Loucy (cell line): ENCODE measurements around the gene DRAXIN.

Experiments
- H2AFZ ChIP-seq: fragments of 200-600 bp; sonication (generic); 2 replicates; pipeline ENCODE4 v1.6.0; 2016; ENCODE audit warnings: antibody characterized with exemption, mild to moderate bottlenecking, low read length, moderate library complexity
- H3F3A ChIP-seq: fragments of 200-600 bp; 2 replicates; pipeline ENCODE4 v1.6.0; 2016; ENCODE audit warnings: antibody characterized with exemption, low read depth, mild to moderate bottlenecking
- H3K27me3 ChIP-seq: fragments of 200-600 bp; sonication (generic); 2 replicates; pipeline ENCODE4 v1.6.1; 2014; ENCODE audit warnings: low read length, mild to moderate bottlenecking; ENCODE audit not compliant: insufficient read depth, poor library complexity, severe bottlenecking
- H3K36me3 ChIP-seq: fragments of 200-600 bp; sonication (generic); 2 replicates; pipeline ENCODE4 v1.6.1; 2016; ENCODE audit warnings: low read length; ENCODE audit not compliant: insufficient read depth
- H3K4me1 ChIP-seq: fragments of 200-600 bp; sonication (generic); 2 replicates; pipeline ENCODE4 v1.5.1; 2014; ENCODE audit warnings: low read length, mild to moderate bottlenecking; ENCODE audit not compliant: insufficient read depth, poor library complexity, severe bottlenecking
- H3K4me2 ChIP-seq: fragments of 200-600 bp; sonication (generic); 2 replicates; pipeline ENCODE4 v1.6.0; 2014; ENCODE audit warnings: antibody characterized with exemption, low read length, low read depth, mild to moderate bottlenecking; ENCODE audit not compliant: poor library complexity, severe bottlenecking
- H3K4me3 ChIP-seq: fragments of 200-600 bp; sonication (generic); 2 replicates; pipeline ENCODE4 v1.5.1; 2014; ENCODE audit warnings: low read length, mild to moderate bottlenecking, mixed read lengths; ENCODE audit not compliant: poor library complexity, severe bottlenecking
- H3K79me2 ChIP-seq: fragments of 200-600 bp; sonication (generic); 2 replicates; pipeline ENCODE4 v1.6.1; 2014; ENCODE audit warnings: low read length; ENCODE audit not compliant: insufficient read depth
- H3K9ac ChIP-seq: fragments of 200-600 bp; sonication (generic); 2 replicates; pipeline ENCODE4 v1.6.0; 2014; ENCODE audit warnings: mild to moderate bottlenecking, low read depth, low read length, moderate library complexity; ENCODE audit not compliant: poor library complexity, severe bottlenecking
- H3K9me2 ChIP-seq: fragments of 200-600 bp; sonication (generic); replicated peaks from 2 replicates; pipeline ENCODE4 v1.6.1; 2016; ENCODE audit warnings: low read depth, low read length, mixed read lengths
- H3K9me3 ChIP-seq: fragments of 200-600 bp; sonication (generic); 2 replicates; pipeline ENCODE4 v1.6.1; 2014; ENCODE audit warnings: mild to moderate bottlenecking, antibody characterized with exemption, low read length, low read depth; ENCODE audit not compliant: insufficient read depth
- H4K20me1 ChIP-seq: fragments of 200-600 bp; sonication (generic); 2 replicates; pipeline ENCODE4 v1.6.0; 2014; ENCODE audit warnings: antibody characterized with exemption, low read length, mild to moderate bottlenecking; ENCODE audit not compliant: insufficient read depth, poor library complexity, severe bottlenecking
- CTCF ChIP-seq: fragments of 200-600 bp; sonication (generic); conservative IDR thresholded peaks from 2 replicates; pipeline ENCODE4 v1.5.1; 2014; ENCODE audit warnings: mild to moderate bottlenecking, antibody characterized with exemption, low read length
- EZH2phosphoT487 ChIP-seq: fragments of 200-600 bp; IDR thresholded peaks from 2 replicates; pipeline ENCODE4 v1.6.1; 2018; ENCODE audit warnings: antibody characterized with exemption, mild to moderate bottlenecking, moderate library complexity, borderline replicate concordance

Gene DRAXIN

GRCh38 chr1:11670747-11671146 is 20.8 kb upstream of the DRAXIN start:
- no peak overlapping the region for H3K4me2 ChIP-seq
- no peak overlapping the region for H3K9ac ChIP-seq
- no peaks in the 10 kb centered on the region for H3K4me1 ChIP-seq
- no peak overlapping the region for H2AFZ ChIP-seq
- TF ChIP-seq EZH2phosphoT487 (no peak), CTCF (no peak)
- no peaks in the 10 kb centered on the region for H3K9me2 ChIP-seq
- no peaks in the 10 kb centered on the region for H4K20me1 ChIP-seq
- H3K9me3 ChIP-seq: no peaks in the 10 kb centered on the region
- no peaks in the 10 kb centered on the region for H3K27me3 ChIP-seq
- 0 out of 2 replicates have a peak, but pooled peaks cover 11% of the 10 kb centered on the region for H3K79me2 ChIP-seq
- peaks cover 33% of the 10 kb centered on the region; the same call in 1 of the 2 replicates for H3K36me3 ChIP-seq
- H3F3A ChIP-seq: no peaks in the 10 kb centered on the region
- H3K4me3 ChIP-seq: no peak overlapping the region

GRCh38 chr1:11671205-11671543 is 20.3 kb upstream of the DRAXIN start:
- TF ChIP-seq EZH2phosphoT487 (no peak), CTCF (no peak)
- no peaks in the 10 kb centered on the region for H3K9me2 ChIP-seq
- H3K9me3 ChIP-seq: no peaks in the 10 kb centered on the region
- H3K27me3 ChIP-seq: no peaks in the 10 kb centered on the region
- H3F3A ChIP-seq: no peaks in the 10 kb centered on the region
- H3K79me2 ChIP-seq: peaks cover 12% of the 10 kb centered on the region; the same call in 1 of the 2 replicates
- H3K36me3 ChIP-seq: peaks cover 38% of the 10 kb centered on the region; the same call in 1 of the 2 replicates
- no peaks in the 10 kb centered on the region for H3K4me1 ChIP-seq
- no peak overlapping the region for H3K4me3 ChIP-seq
- H3K9ac ChIP-seq: no peak overlapping the region
- H4K20me1 ChIP-seq: no peaks in the 10 kb centered on the region
- no peak overlapping the region for H3K4me2 ChIP-seq
- no peak overlapping the region for H2AFZ ChIP-seq

GRCh38 chr1:11671544-11672286 is 19.8 kb upstream of the DRAXIN start:
- Histone ChIP-seq H3K4me3 (no peak overlapping the region), H3K4me1 (no peaks in the 10 kb centered on the region), H3K4me2 (no peak overlapping the region), H3F3A (no peaks in the 10 kb centered on the region), H3K9me2 (no peaks in the 10 kb centered on the region), H4K20me1 (no peaks in the 10 kb centered on the region), H3K9ac (no peak overlapping the region), H3K79me2 (peaks cover 17% of the 10 kb centered on the region; the same call in 1 of the 2 replicates), H2AFZ (no peak overlapping the region), H3K36me3 (peaks cover 43% of the 10 kb centered on the region; the same call in 1 of the 2 replicates), H3K27me3 (no peaks in the 10 kb centered on the region), H3K9me3 (no peaks in the 10 kb centered on the region)
- TF ChIP-seq CTCF (no peak), EZH2phosphoT487 (no peak)
